Vagina (tissue), 2 donors: ENCODE results near the gene ERP29.

Source experiments
- CTCF ChIP-seq, 3 experiments: fragments of 450-650 bp in 2 of 3; fragments of 200-600 bp in 1 of 3; sonication (generic) in 1 of 3; IDR thresholded peaks; one replicate each; pipeline ENCODE4 v1.5.1; 2017 to 2019; ENCODE audit warnings: antibody characterized with exemption in 3 of 3, mild to moderate bottlenecking in 2 of 3, moderate library complexity in 2 of 3
- POLR2A ChIP-seq, 2 donors: fragments of 450-650 bp; IDR thresholded peaks; one replicate each; pipeline ENCODE4 v1.6.1; 2017; ENCODE audit warnings: antibody characterized with exemption in 2 of 2, mild to moderate bottlenecking in 2 of 2, moderate library complexity in 2 of 2

DNA sequence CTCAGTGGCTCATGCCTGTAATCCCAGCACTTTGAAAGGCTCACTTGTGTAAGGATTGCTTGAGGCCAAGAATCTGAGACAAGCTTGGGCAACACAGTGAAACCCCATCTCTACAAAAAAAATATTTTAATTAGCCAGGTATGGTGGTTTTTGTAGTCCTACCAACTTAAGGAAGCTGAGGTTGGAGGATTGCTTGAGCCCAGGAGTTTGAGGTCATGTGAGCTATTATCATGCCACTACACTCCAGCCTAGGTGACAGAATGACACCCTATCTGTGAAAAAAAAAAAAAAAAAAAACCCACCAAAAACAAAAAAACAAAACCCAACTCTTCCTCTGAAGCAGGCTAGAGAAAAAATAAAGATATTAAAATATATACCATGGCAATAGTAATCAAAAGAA, 41.4 kb upstream of the ERP29 start:
- no peak for TF ChIP-seq CTCF (IDR thresholded peaks at IDR 0.05)
- no peak for TF ChIP-seq POLR2A (IDR thresholded peaks at IDR 0.05)
